HepG2 (cell line): ENCODE results near the gene NDUFAF3. TPM values are rescaled to one million over a fixed set of nuclear protein-coding genes. Genes with fewer than 3 reads are reported as not detected.
A peak's percentile ranks its signal among the peaks of the same experiment; 100 is the strongest.

ENCODE experiments used
- CENPT ChIP-seq: sonication (generic); formaldehyde crosslinking; IDR thresholded peaks from 2 replicates; pipeline ENCODE4 v1.8.0; 2022; ENCODE audit warnings: low read depth, mild to moderate bottlenecking, moderate library complexity, missing genetic modification reagents
- HNRNPK ChIP-seq: fragments of 200-400 bp; formaldehyde crosslinking; IDR thresholded peaks from 2 replicates; pipeline ENCODE4 v1.6.1; 2018; ENCODE audit warnings: low read length, low read depth, moderate library complexity, mild to moderate bottlenecking; ENCODE audit not compliant: poor library complexity, severe bottlenecking
- HOXA5 ChIP-seq: sonication (generic); formaldehyde crosslinking; IDR thresholded peaks from 2 replicates; pipeline ENCODE4 v1.4.0; 2020; ENCODE audit warnings: missing genetic modification reagents
- MLLT10 ChIP-seq: sonication (generic); formaldehyde crosslinking; IDR thresholded peaks from 2 replicates; pipeline ENCODE4 v1.4.0; 2020; ENCODE audit warnings: missing genetic modification reagents
- ZNF317 ChIP-seq: sonication (generic); formaldehyde crosslinking; IDR thresholded peaks from 2 replicates; pipeline ENCODE4 v1.5.0; 2020; ENCODE audit warnings: mild to moderate bottlenecking, missing genetic modification reagents
- ZNF557 ChIP-seq: sonication (generic); formaldehyde crosslinking; IDR thresholded peaks from 2 replicates; pipeline ENCODE4 v1.4.0; 2020; ENCODE audit warnings: missing genetic modification reagents
- ZSCAN31 ChIP-seq: sonication (generic); formaldehyde crosslinking; IDR thresholded peaks from 2 replicates; pipeline ENCODE4 v1.5.0; 2020; ENCODE audit warnings: low read depth, mild to moderate bottlenecking, missing genetic modification reagents
- polyA plus RNA-seq, 8 experiments: library from polyadenylated mRNA; depleted of rRNA in 3 of 8; stranded (reverse) in 7 of 8; unstranded in 1 of 8; fragments of >200 nt; fragmentation: Illumina TruSeq in 4 of 8; extraction: Trizol in 4 of 8; gene quantifications; 2 replicates each; pipeline versions ENCODE4 v1.2.1 to v1.2.3, GENCODE V29; 2011 to 2016; ENCODE audit warnings: low read depth in 4 of 8, missing spikeins in 1 of 8, mixed read lengths in 1 of 8; ENCODE audit not compliant: insufficient read depth in 1 of 8
- total RNA-seq, 5 experiments: library from RNA; depleted of rRNA; stranded (reverse); fragments of >200 nt; fragmentation: Illumina TruSeq; extraction: Trizol; gene quantifications; 2 replicates each; pipeline ENCODE4 v1.2.3, GENCODE V29; 2016; ENCODE audit warnings: low read depth in 1 of 5
- TF ChIP-seq, protein P1 (sequence below): IDR thresholded peaks from 2 replicates; pipeline ENCODE4 v1.6.1; 2016; ENCODE audit warnings: missing genetic modification reagents, missing compliant biosample characterization
- TF ChIP-seq, protein P2 (sequence below): sonication (generic); formaldehyde crosslinking; IDR thresholded peaks from 2 replicates; pipeline ENCODE4 v1.9.0; 2022; ENCODE audit warnings: missing genetic modification reagents, mild to moderate bottlenecking, borderline replicate concordance
- TF ChIP-seq, protein P3 (sequence below): sonication (generic); formaldehyde crosslinking; IDR thresholded peaks from 2 replicates; pipeline ENCODE4 v1.5.1; 2020; ENCODE audit warnings: mild to moderate bottlenecking, missing genetic modification reagents, moderate library complexity
- TF ChIP-seq, protein P4 (sequence below): sonication (generic); formaldehyde crosslinking; IDR thresholded peaks from 2 replicates; pipeline ENCODE4 v1.5.1; 2020; ENCODE audit warnings: missing genetic modification reagents, mild to moderate bottlenecking, borderline replicate concordance
- TF ChIP-seq, protein P5 (sequence below), 2 experiments: sonication (generic) in 1 of 2; formaldehyde crosslinking in 1 of 2; IDR thresholded peaks; 2 replicates each; pipeline versions ENCODE4 v1.6.1 to v1.9.0; 2014 to 2022; ENCODE audit warnings: antibody characterized with exemption in 1 of 2, borderline replicate concordance in 1 of 2, inconsistent platforms in 1 of 2, low read depth in 1 of 2, missing genetic modification reagents in 1 of 2

Gene NDUFAF3
- total and polyA plus RNA-seq, 2 of the 13 experiments (the other 11 are each of a cell fraction or from before 2014, with no cell fraction given), result 39.0 to 50.0 TPM

DNA sequence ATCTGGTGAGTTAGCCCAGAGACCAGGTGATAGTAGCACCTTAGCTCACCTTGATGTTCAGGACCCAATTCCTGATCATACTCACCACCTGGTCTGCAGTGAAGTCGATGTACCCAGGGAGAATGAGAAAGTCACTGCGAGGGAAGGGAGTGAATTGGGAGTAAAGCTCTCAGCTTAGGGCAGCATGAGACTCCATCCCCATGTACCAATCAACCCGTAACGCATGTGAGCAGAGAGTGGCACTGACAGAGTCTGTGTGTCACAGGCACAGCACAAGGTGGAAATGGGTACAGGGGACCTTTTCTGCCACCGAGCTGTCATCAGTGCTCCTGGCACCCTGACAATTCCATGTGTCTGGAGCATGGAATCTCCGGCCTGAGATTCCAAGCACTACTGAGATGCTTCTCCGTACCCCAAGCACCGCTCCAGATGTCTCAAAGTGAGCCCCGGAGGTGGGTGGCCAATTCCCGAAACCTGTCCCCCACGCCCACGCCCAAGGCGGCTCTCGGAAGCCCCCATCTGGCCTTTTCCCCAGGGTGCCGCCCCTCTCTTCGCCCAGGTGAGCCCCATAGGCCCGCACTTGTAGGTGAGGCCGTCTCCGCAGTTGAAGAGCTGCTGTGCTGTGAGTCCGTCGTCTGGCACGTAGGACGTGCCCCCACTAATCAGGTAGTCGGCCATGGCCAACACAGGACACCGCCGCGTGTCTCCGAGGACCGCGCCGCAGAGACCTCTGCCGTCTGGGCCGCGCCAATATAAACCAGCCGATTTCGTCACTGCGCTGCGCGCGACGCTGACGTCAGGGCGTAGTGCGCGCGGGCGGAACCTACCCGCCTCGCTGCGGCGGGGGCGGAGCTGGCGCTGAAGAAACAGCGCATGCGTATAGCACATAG is 7.0 kb downstream of the NDUFAF3 start, which contains the start of gene IMPDH2 (continued):
- TF ChIP-seq, protein P1, sequence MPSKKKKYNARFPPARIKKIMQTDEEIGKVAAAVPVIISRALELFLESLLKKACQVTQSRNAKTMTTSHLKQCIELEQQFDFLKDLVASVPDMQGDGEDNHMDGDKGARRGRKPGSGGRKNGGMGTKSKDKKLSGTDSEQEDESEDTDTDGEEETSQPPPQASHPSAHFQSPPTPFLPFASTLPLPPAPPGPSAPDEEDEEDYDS (CRISPR knock-in tag), result peak; percentile 99
- TF ChIP-seq CENPT (CRISPR knock-in tag) (0 out of 2 replicates have a peak, but pooled peaks have one; percentile 75), ZSCAN31 (CRISPR knock-in tag) (0 out of 2 replicates have a peak, but pooled peaks have one; percentile 66), ZNF317 (CRISPR knock-in tag) (0 out of 2 replicates have a peak, but pooled peaks have one; percentile 74), HNRNPK (peak; percentile 83), HOXA5 (CRISPR knock-in tag) (peak; percentile 80), MLLT10 (CRISPR knock-in tag) (no peak), ZNF557 (CRISPR knock-in tag) (peak; percentile 83; the same call in 1 of the 2 replicates)
- TF ChIP-seq, protein P2, sequence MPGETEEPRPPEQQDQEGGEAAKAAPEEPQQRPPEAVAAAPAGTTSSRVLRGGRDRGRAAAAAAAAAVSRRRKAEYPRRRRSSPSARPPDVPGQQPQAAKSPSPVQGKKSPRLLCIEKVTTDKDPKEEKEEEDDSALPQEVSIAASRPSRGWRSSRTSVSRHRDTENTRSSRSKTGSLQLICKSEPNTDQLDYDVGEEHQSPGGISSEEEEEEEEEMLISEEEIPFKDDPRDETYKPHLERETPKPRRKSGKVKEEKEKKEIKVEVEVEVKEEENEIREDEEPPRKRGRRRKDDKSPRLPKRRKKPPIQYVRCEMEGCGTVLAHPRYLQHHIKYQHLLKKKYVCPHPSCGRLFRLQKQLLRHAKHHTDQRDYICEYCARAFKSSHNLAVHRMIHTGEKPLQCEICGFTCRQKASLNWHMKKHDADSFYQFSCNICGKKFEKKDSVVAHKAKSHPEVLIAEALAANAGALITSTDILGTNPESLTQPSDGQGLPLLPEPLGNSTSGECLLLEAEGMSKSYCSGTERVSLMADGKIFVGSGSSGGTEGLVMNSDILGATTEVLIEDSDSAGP (CRISPR knock-in tag), result peak; percentile 95
- TF ChIP-seq, protein P3, sequence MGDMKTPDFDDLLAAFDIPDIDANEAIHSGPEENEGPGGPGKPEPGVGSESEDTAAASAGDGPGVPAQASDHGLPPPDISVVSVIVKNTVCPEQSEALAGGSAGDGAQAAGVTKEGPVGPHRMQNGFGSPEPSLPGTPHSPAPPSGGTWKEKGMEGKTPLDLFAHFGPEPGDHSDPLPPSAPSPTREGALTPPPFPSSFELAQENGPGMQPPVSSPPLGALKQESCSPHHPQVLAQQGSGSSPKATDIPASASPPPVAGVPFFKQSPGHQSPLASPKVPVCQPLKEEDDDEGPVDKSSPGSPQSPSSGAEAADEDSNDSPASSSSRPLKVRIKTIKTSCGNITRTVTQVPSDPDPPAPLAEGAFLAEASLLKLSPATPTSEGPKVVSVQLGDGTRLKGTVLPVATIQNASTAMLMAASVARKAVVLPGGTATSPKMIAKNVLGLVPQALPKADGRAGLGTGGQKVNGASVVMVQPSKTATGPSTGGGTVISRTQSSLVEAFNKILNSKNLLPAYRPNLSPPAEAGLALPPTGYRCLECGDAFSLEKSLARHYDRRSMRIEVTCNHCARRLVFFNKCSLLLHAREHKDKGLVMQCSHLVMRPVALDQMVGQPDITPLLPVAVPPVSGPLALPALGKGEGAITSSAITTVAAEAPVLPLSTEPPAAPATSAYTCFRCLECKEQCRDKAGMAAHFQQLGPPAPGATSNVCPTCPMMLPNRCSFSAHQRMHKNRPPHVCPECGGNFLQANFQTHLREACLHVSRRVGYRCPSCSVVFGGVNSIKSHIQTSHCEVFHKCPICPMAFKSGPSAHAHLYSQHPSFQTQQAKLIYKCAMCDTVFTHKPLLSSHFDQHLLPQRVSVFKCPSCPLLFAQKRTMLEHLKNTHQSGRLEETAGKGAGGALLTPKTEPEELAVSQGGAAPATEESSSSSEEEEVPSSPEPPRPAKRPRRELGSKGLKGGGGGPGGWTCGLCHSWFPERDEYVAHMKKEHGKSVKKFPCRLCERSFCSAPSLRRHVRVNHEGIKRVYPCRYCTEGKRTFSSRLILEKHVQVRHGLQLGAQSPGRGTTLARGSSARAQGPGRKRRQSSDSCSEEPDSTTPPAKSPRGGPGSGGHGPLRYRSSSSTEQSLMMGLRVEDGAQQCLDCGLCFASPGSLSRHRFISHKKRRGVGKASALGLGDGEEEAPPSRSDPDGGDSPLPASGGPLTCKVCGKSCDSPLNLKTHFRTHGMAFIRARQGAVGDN (CRISPR knock-in tag), result peak; percentile 99
- TF ChIP-seq, protein P4, sequence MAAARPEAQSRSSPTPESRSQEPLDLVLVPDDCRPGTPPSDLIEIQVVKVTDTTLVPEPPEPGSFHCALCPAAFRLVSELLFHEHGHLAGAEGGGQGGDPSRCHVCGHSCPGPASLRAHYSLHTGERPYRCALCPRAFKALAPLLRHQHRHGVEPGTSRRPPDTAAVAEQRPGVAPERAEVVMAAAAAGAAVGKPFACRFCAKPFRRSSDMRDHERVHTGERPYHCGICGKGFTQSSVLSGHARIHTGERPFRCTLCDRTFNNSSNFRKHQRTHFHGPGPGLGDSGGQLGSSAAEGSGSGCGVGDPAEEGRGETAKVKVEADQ (CRISPR knock-in tag), result no peak; the same call in 1 of the 2 replicates
- TF ChIP-seq, protein P5, sequence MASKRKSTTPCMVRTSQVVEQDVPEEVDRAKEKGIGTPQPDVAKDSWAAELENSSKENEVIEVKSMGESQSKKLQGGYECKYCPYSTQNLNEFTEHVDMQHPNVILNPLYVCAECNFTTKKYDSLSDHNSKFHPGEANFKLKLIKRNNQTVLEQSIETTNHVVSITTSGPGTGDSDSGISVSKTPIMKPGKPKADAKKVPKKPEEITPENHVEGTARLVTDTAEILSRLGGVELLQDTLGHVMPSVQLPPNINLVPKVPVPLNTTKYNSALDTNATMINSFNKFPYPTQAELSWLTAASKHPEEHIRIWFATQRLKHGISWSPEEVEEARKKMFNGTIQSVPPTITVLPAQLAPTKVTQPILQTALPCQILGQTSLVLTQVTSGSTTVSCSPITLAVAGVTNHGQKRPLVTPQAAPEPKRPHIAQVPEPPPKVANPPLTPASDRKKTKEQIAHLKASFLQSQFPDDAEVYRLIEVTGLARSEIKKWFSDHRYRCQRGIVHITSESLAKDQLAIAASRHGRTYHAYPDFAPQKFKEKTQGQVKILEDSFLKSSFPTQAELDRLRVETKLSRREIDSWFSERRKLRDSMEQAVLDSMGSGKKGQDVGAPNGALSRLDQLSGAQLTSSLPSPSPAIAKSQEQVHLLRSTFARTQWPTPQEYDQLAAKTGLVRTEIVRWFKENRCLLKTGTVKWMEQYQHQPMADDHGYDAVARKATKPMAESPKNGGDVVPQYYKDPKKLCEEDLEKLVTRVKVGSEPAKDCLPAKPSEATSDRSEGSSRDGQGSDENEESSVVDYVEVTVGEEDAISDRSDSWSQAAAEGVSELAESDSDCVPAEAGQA (IDR thresholded peaks at IDR 0.05; ENCODE audit: low read depth), result peak; percentile 94
- TF ChIP-seq, protein P5 (CRISPR knock-in tag; IDR thresholded peaks at IDR 0.05; ENCODE audit: borderline replicate concordance), result no peak
